Activated naive CD8-positive, alpha-beta T cell treated with anti-CD3 and anti-CD28 coated beads, Interleukin-2, amount 10 ng/mL, durations not matched to agents 7 days and 5 days (primary cell): ENCODE results near the gene POTEF. TPM values are rescaled to one million over a fixed set of nuclear protein-coding genes. Genes with fewer than 3 reads are reported as not detected.

Experiments used
- total RNA-seq, 2 experiments: library from RNA; stranded (reverse); gene quantifications; one replicate each; pipeline ENCODE4 v1.2.3, GENCODE V29; 2021

Gene POTEF
- total RNA-seq, 2 experiments from 2014 or later, result not detected

Other genes starting within 250 kb of the POTEF start
- under 1 TPM in 1 of 2 experiments, not detected in 1; 0.11 TPM for gene RAB6C, start 149.6 kb downstream of the POTEF start, total RNA-seq
- gene CCDC74B, start 15.9 kb upstream of the POTEF start, total RNA-seq, result 1 to 10 TPM; 1.2 to 1.5 TPM
- 10 to 100 TPM; 67.3 to 74.2 TPM for gene SMPD4, start 52.4 kb upstream of the POTEF start, total RNA-seq
- 100 to 1,000 TPM; 400 to 434 TPM for gene MZT2B, start 53.0 kb upstream of the POTEF start, total RNA-seq
- not detected for gene TUBA3E, start 69.2 kb upstream of the POTEF start, total RNA-seq
- gene IMP4, start 213.7 kb upstream of the POTEF start, total RNA-seq, result 10 to 100 TPM; 64.9 to 65.8 TPM
- gene PTPN18, start 226.8 kb upstream of the POTEF start, total RNA-seq, result 10 to 100 TPM; 57.7 to 64.5 TPM